NB4 (cell line): ENCODE data around the gene CYFIP2.

Source experiments
- MYC ChIP-seq: IDR thresholded peaks from 2 replicates; pipeline ENCODE4 v1.6.1; 2011; ENCODE audit warnings: low read depth, low read length
- POLR2A ChIP-seq: IDR thresholded peaks from 2 replicates; pipeline ENCODE4 v1.6.1; 2011; ENCODE audit warnings: mild to moderate bottlenecking; ENCODE audit not compliant: insufficient read length; ENCODE audit errors: extremely low read depth
- TF ChIP-seq, protein P1 (sequence below): IDR thresholded peaks from one replicate; pipeline ENCODE4 v1.5.1; 2012; ENCODE audit warnings: low read depth, low read length

DNA sequence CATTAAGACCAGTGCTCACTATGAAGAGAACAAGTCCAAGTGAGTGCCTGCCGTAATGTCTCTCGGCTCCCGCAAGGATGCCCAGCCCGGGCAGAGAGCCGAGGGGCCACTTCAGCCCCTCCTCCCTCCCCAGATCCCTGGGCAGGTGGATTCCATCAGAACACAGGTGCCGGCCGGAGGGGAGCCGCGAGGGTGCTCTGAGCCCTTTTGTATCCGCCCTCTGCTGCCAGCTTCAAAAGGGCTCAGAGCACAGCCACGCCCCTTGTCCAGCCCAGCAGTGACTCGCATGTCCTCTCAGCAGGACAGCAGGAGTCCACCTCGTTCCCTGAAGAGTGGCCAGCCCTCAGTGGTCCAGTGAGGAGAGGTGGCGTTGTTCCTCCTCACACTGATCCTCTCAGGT lies 43.9 kb downstream of the CYFIP2 start:
- TF ChIP-seq, protein P1, sequence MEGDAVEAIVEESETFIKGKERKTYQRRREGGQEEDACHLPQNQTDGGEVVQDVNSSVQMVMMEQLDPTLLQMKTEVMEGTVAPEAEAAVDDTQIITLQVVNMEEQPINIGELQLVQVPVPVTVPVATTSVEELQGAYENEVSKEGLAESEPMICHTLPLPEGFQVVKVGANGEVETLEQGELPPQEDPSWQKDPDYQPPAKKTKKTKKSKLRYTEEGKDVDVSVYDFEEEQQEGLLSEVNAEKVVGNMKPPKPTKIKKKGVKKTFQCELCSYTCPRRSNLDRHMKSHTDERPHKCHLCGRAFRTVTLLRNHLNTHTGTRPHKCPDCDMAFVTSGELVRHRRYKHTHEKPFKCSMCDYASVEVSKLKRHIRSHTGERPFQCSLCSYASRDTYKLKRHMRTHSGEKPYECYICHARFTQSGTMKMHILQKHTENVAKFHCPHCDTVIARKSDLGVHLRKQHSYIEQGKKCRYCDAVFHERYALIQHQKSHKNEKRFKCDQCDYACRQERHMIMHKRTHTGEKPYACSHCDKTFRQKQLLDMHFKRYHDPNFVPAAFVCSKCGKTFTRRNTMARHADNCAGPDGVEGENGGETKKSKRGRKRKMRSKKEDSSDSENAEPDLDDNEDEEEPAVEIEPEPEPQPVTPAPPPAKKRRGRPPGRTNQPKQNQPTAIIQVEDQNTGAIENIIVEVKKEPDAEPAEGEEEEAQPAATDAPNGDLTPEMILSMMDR: no peak
- TF ChIP-seq POLR2A (no peak), MYC (no peak)
